NOMO-1 treated with DMSO at 0.1 percent for 48 hours (cell line): ENCODE data around the gene APBA2.

Source experiments
- DNase-seq: peaks from one replicate; lab custom pipeline; 2025; ENCODE audit not compliant: unreplicated experiment; lab: John Stamatoyannopoulos, UW

The APBA2 gene

DNA sequence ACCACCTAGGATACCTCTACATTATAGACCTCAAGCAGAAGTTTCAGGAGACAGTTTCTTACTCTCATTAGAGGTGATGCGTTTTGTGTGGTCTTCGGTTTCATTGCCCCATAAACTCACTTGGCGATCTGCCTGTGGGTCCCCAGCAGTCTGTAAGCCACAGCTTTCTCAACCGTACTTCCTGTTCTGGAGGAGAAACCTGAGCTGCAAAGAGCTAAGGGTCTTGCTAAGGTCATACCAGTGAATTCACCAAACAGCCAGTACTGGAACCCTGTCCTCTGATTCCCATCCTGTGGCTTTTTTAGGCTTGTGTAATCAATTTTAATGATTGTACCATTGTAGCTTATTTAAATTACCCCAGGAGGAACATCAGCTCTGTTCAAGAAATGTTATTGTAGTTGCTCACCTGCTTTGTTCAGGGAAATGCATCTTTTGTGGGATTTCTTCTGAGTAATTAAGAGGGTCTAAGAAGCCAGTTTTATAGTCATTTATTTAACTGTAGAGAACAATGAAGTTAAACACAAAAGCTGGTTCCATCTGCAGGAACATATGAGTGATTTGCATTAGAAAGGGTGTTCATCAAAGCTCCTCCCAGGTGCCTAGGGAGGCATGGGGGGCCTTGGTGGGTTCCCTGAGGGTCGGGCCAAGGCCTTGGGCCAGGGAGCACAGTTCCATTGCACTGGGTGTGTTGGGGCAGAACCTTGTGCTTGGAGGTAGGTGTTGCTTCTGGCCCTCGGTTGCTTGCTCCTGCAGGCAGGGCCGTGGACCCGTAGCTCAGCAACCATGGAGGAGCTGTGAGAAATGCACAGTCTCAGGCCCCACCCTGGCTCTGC is 69.6 kb downstream of the APBA2 start:
- DNase-seq: peak; percentile 98

DNA sequence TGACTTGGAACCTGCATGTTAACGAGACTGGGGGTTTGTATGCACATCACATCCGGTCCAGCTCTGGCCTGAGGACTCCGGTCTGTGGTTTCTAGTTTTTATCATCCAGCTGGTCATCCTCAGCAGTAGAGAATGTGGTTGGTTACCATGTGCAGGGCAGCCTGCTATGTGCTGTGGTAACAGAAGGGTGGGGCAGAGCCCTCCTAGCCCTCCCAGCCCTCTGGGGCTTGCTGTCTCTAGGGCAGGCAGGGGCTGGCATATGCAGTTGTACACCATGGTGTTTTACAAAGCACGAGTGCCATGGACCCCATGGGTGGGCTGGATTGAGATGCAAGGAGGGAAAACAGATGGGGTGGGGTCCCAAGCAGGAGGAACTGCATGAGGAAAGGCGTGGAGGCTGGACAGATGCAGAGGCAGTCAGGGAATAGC is 70.2 kb downstream of the APBA2 start:
- peak; percentile 68 for DNase-seq

DNA sequence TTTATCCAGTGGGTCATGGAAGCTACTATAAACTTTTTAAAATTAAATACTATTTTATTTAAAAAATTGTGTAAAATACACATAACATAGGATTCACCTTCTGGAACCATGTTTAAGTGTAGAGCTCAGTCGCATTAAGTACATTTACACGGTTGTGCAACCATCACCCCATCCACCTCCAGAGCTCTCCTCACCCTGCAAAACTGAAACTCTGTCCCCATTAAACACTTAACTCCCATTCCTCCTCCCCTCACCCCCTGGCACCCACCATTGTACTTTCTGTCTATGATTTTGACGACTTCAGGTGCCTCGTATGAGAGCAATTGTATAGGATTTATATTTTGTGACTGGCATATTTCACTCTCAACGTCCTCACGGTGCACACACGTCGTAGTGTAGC is 70.7 kb downstream of the APBA2 start:
- peak; percentile 39 for DNase-seq

DNA sequence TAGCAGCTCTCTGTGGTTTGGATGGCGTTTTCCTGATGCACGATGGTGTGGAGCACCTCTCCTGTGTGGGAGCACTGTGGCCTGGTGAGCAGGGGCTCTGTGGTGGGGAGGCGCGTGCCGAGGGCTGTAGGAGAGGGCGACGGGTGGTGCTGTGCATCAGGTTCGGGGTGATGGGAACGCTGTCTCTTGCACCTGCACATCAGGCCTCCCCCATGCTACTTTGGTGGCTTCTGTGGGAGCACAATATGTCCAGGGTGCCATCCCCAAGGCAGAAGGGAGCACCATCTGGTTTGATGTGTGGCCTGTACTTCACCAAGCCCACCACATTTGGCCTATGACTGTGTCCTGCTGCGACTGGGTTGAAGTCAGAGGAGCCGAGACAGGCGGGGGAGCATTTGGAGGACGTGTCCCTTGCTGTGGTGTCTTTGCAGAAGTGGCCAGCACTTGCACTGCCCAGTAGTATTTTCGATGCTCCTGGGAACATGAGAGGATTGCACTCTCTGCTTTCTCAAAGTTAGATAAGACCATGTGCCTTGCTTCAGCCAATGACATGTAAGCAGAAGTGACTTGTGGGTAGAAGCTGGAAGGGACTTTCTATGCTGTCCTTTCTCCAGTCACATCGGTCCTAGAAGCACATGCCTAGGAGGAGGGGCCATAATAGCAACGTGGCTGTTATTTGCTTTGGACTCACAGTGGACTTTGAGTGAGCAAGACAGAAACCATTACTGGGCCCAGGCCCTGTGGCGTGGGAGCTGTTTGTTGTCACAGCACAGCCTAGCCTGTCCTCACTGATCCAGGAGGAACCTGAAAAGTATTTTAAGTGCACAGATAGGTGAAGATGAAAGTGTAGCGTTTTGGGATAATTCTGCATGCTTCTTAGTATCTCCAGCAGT is 72.1 kb downstream of the APBA2 start:
- DNase-seq: no peak

DNA sequence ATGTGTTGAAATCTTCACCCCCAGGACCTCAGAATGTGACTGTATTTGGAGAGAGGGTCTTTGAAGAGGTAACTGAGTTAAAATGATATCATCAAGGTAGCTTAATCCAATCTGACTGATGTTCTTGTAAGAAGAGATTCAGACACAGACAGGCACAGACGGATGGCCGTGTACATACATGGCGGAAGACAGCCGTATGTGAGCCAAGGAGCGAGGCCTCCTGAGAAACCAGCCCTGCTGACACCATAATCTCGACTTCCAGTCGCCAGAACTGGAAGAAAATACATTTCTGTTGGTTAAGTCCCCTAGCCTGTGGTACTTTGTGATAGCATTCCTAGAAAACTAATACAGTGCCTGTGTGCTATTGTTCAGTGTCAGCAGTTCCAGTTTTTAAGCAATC is 73.6 kb downstream of the APBA2 start:
- DNase-seq: no peak

DNA sequence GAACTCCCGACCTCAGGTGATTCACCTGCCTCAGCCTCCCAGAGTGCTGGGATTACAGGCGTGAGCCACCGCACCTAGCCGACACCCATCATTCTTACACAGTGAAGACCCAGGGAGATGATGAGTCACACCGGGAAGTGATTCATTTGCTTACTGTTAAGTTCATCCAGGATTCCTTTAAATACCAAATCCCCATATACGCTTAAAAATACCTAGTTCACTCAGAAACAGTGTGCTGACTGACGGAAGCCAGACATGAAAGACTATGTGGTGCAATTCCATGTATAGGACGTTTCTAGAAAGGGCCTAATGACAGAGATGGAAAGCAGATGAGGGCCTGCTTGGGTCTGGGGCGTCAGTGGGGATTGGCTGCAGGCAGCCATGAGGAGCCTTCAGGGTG is 75.2 kb downstream of the APBA2 start:
- DNase-seq: no peak

DNA sequence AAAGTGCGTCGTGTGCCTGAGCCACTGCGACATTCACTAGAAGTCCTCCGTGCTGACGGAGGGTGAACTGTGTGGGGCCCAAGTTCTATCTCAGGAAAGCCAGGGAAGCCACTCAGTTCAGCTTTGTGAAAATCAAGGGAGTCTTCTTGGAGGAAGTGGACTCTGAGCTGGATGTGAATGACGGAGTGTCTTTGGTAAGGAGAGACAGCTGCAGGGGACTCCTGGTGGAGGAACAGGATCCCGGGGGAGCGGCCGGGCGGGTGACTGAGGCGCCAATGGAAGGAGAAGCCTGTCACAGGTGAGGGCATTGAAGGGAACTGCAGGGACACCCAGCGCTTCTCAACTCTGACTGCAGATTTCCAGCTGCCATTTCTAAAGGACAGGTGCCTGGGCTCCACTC is 75.6 kb downstream of the APBA2 start:
- no peak for DNase-seq

DNA sequence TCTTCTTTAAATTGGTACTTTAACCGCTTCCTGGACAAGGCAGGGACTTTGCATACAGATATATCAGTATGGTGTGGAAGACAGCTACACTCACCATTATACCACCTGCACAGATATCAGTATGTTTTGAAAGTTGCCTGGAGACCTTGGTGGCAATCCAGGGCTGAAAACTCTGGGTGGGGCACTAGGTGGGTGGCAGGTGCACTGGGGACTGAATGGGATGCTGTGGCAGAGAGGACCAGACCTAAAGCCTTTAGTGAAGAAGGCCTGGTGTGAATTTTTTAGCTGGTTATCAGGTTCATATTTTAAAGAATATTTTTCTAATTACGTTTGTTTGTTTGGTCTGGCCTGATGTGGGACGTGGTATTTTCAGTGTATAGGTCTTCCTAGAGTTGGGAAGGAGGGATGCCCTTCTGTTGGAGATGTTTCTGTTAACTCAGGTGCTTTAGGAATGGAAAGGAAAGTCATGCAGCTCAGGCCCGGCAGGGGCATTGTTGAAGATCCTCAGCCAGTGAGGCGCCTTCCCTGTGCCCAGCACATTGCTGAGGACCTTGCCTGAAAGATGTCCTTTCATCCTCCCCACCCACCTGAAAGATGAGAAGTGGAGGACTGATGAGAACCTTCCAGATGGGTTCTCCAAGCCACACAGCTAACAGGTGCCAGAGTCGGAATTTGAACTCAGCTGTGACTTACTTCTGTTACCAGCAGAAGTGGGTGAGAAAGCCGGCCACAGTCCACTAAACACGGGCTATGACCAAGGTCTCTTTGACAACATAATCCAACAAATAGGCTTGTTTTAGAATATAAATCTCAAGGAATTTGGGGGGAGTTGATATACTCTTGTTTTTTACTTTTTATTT is 77.3 kb downstream of the APBA2 start:
- DNase-seq: no peak

DNA sequence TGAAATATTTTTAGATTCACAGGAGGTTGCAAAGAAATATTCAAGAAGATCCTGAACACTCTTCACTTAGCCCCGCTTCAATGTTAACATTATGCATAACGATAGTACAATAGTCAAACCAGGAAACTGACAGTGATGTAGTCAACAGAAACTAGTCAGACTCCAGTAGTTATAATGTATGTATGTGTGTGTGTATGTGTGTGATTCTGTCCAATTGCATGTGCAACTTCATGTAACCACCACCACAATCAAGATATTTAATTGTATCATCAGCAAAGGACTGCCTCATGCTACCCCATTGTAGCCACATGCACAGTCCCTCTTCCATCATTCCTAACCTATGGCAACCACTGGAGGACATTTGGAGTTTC is 77.9 kb downstream of the APBA2 start:
- DNase-seq: no peak

DNA sequence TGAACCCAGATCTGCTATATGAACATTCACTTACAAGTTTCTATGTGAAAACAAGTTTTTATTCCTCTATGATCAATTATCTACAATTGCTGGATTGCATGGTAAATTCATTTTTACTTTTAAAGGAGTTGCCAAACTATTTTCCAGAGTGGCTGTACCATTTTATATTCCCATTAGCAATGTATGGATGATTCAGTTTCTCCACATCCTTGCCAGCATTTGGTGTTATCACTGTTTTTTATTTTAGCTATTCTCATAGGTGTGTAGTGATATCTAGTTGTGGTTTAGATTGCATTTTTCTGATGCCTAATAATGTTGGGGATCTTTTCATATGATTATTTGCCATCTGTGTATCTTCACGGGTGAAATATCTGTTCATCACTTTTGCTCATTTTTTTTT is 78.3 kb downstream of the APBA2 start:
- no peak for DNase-seq

DNA sequence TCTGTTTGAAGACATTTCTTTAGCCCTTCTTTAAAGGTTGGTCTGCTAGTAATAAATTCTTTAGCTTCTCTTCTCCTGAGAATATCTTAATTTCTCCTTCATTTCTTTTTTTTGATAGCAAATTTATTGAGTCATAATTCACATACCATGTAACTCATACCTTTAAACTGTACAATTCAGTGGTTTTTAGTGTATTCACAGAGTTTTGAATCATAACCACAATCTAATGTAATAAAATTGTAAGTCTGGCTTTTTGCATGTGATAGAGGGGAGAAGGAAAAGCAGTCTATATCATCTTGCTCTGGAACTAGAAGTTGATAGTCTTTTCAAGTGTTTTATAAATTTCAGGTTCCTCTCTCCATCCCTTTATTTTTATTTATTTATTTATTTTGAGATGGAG is 81.3 kb downstream of the APBA2 start:
- DNase-seq: no peak

DNA sequence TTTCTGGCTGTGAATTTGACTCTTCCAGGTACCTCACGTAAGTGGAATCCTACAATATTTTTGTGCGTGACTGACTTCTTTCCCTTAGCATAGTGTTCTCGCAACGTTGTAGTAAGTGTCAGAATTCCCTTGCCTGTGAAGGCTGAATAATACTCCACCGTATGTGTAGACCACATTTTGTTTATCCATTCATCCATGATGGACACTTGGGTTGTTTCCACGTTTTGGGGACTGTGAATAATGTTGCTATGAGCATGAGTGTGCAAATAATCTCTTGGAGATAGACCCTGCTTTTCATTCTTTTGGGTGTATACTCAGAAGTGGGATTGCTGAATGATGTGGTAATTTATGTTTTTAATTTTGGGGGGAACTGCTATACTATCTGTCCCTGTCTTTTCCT is 82.2 kb downstream of the APBA2 start:
- no peak for DNase-seq

DNA sequence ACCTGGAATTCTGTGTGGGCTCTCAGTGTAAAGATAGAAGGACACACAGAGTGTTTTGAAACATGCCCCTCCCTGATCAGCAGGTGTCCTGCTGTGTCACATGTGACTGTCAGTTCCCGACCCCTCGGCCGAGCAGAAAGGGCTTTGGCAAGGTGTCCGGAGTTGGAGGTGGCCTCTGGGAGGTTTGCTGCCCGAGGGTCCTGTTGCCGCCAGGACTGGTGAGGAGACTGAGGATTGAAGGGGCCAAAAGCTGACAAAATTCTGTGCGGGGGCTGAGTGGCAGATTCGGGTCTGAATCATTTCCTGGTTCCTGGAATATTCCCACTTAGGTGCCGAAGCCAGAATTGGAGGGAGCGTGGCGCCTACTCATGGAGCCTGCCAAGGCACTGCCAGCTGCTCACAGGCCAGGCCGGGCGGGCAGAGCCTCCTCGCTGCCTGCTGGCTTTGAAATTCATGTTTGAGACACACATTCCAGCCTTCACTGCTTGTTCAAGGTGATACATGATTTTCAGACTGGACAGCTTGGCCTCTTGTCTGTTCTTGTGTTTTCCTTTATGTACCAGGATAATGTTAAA is 83.8 kb downstream of the APBA2 start:
- no peak for DNase-seq

DNA sequence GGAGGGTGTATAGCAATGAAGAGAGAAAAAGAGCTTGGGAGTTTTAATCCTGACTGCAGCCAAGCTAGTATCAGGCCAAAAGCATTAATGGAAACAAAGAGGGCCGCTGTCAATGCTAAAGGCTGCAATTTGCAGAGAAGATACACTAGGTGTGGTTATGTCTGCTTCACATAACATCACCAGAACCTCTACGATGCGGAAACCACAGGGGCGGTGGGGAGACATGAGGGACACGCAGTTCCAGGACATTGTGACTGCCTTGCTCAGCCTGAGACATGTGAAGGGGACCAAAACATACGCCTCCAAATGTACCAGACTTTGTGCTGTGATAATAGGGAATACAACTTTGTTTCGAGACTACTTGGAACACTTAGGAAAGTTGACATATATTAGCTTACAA is 88.4 kb downstream of the APBA2 start:
- no peak for DNase-seq

DNA sequence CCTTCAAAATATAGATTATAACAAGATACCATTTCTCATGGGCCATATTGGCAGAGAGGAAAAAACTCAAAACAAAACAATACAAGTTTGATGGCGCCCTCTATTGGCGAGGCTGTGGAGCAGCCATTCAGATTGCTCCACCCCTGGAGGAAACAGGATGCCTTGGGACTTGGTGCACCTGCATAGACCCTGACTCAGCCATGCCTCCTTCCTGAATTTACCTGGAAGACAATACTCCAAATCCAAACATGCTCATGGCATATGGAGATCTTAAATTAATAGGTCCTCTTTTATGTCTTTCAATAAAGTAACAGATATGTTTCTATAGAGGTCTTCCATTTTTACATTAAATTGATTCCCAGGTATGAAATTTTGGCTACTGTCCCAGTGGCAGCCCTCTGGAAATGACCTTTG is 90.0 kb downstream of the APBA2 start:
- peak; percentile 57 for DNase-seq

DNA sequence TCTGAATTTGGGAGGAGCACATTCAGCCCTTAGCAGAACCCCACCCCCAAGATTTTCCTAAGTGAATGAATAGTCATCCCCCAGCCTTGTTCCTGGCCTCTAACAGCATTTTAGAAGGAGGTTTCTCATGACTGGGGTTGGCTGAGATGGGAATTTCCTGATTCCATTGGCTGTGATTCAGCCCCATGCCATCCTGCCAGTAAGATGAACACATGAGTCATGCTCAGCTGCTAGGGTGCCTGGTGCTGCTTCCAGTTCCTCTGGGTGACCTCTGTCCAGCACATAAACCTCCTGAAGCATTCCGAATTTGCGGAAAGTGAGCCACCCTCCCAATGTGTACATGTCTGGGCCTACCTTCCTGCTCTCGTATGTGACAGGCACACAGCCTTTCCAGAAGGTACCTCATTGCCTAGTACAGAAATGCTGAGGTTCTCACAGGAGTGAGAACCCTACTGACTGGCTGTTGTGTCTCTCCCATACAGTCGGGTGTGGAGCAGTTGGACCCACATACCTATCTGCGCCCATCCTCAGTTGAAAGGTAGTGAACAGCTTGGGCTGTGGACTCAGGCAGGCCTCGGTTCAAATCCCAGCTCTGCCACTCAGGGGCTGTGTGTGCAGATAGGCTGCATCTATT is 91.7 kb downstream of the APBA2 start:
- no peak for DNase-seq

DNA sequence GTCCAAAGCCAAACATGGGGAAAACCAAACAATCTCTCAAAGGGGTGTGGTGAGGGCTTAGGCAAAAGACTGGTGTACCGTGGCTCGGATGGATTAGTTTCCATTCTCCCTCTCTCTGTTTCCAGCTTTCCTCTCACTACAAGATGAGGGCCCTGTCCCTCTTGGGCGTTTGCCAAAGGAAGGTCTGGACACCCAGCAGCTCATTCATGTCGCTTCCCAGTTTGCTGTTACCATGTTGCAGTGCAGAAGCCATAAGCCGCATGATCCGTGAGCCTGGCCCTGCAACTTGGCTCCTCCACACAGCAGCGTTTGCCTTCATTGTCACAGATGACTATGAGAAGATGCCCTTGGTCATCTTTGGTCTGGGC is 92.2 kb downstream of the APBA2 start:
- DNase-seq: no peak

DNA sequence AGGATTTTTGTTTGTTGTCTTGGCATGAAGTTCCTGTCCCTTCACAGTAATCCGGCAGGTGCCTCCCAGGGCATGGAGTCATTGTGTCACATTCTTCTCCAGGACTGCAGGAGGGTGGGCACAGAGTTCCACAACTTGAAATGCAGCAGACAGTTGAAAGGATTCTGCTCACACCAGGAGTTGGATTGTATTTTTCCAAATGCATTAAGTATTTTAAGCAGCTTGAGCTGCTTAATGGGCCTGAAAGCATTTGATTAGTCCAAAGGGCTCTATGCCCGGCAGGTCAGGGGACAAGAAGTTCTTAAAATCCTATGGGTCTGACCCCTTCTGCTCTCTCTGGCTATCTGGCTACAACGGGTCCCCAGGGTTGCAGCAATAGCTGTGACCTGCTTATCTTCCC is 92.9 kb downstream of the APBA2 start:
- no peak for DNase-seq

DNA sequence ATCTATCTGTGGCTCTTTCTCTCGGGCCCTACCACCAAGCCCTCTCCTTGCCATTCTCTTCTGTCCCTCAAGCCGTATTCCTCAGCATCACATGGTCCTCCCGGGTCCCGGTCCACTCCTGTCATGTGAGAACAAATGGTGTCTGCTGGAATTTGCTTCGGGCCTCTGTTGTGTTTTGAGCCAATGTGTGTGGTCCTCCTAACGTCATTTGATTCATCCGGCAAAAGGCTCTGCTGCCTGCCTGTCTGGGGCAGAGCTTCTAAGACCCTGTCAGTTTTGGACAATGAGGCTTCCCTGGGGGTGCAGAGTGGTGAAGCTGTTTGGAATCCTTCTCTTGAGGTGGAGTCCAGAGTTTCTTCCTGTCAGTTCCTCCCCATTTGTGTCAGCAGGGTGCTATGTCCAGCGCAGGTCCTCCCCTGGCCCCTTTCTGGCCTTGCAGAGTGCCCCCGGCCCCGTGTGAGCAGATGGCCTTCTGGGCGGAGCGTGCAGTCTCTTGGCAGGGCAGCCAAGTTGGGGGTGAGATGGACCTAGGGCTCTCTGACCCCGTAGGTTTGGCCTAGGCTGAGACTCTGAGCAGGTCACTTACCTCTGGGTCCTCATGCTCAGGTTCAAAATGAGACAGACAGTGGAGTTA is 93.6 kb downstream of the APBA2 start:
- DNase-seq: no peak

DNA sequence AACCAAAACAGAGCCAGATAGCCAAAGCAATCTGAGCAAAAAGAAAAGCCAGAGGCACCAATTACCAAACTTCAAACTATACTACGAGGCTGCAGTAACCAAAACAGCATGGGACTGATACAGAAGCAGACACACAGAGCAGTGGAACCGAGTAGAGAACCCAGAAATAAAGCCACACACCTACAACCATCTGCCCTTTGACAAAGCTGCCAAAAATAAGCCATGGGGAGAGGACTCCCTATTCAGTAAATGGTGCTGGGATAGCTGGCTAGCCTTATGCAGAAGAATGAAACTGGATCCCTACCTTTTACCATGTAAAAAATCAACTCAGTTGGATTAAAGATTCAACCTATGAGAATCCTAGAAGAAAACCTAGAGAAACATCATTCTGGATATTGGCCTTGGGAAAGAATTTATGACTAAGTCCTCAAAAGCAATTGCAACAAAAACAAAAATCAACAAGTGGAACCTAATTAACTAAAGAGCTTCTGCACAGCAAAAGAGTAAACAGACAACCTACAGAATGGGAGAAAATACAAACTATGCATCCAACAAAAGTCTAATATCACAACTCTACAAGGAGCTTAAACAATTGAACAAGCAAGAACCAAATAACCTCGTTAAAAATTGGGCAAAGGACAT is 95.1 kb downstream of the APBA2 start:
- DNase-seq: no peak
